Hepatic stellate cell (primary cell): ENCODE results near the gene SYK.

Experiments
- DNase-seq: peaks from one replicate; pipeline ENCODE4 v3.0.0; 2011; ENCODE audit warnings: low spot score

Gene SYK

GRCh38 chr9:90851444-90851843 lies 49.8 kb downstream of the SYK start:
- no peak for DNase-seq

- no peak for DNase-seq
Measured at GRCh38 chr9:90853945-90854344, 52.3 kb downstream of the SYK start.

GRCh38 chr9:90854637-90855175 lies 53.1 kb downstream of the SYK start:
- no peak for DNase-seq

- no peak for DNase-seq
Measured at GRCh38 chr9:90855208-90855902, 53.7 kb downstream of the SYK start.

GRCh38 chr9:90857091-90857490 lies 55.5 kb downstream of the SYK start:
- no peak for DNase-seq

GRCh38 chr9:90857855-90858254 lies 56.2 kb downstream of the SYK start:
- DNase-seq = no peak

- no peak for DNase-seq
Measured at GRCh38 chr9:90858457-90858901, 56.9 kb downstream of the SYK start.

GRCh38 chr9:90860382-90860781 lies 58.8 kb downstream of the SYK start:
- DNase-seq = no peak

GRCh38 chr9:90860826-90861225 lies 59.2 kb downstream of the SYK start:
- DNase-seq = no peak

GRCh38 chr9:90861380-90861779 lies 59.8 kb downstream of the SYK start:
- DNase-seq = no peak

- DNase-seq = no peak
Measured at GRCh38 chr9:90861826-90862740, 60.5 kb downstream of the SYK start.

- DNase-seq = no peak
Measured at GRCh38 chr9:90864779-90865178, 63.2 kb downstream of the SYK start.

- DNase-seq = no peak
Measured at GRCh38 chr9:90867101-90867500, 65.5 kb downstream of the SYK start.

GRCh38 chr9:90868555-90868954 lies 66.9 kb downstream of the SYK start:
- no peak for DNase-seq

GRCh38 chr9:90869361-90869760 lies 67.7 kb downstream of the SYK start:
- no peak for DNase-seq

- DNase-seq = peak; percentile 23
Measured at GRCh38 chr9:90870621-90871326, 69.2 kb downstream of the SYK start.

- no peak for DNase-seq
Measured at GRCh38 chr9:90871327-90871935, 69.8 kb downstream of the SYK start.

- no peak for DNase-seq
Measured at GRCh38 chr9:90872835-90873294, 71.2 kb downstream of the SYK start.

GRCh38 chr9:90873422-90873821 lies 71.8 kb downstream of the SYK start:
- no peak for DNase-seq

GRCh38 chr9:90874194-90874593 lies 72.6 kb downstream of the SYK start:
- no peak for DNase-seq

GRCh38 chr9:90878562-90878961 lies 76.9 kb downstream of the SYK start:
- no peak for DNase-seq

- no peak for DNase-seq
Measured at GRCh38 chr9:90880066-90880465, 78.4 kb downstream of the SYK start.
